ENCODE measurements around the gene PTMS.

GRCh38 chr12:6796576-6796975 is 30.4 kb downstream of the PTMS start:
- TF ChIP-seq, protein P1, sequence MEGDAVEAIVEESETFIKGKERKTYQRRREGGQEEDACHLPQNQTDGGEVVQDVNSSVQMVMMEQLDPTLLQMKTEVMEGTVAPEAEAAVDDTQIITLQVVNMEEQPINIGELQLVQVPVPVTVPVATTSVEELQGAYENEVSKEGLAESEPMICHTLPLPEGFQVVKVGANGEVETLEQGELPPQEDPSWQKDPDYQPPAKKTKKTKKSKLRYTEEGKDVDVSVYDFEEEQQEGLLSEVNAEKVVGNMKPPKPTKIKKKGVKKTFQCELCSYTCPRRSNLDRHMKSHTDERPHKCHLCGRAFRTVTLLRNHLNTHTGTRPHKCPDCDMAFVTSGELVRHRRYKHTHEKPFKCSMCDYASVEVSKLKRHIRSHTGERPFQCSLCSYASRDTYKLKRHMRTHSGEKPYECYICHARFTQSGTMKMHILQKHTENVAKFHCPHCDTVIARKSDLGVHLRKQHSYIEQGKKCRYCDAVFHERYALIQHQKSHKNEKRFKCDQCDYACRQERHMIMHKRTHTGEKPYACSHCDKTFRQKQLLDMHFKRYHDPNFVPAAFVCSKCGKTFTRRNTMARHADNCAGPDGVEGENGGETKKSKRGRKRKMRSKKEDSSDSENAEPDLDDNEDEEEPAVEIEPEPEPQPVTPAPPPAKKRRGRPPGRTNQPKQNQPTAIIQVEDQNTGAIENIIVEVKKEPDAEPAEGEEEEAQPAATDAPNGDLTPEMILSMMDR (IDR thresholded peaks at IDR 0.05) = no peak
- TF ChIP-seq ZFX (IDR thresholded peaks at IDR 0.05; ENCODE audit: borderline replicate concordance) = no peak

All from 22Rv1 (cell line).